HCT116 (cell line): ENCODE measurements around the gene FGF3.
A peak's percentile ranks its signal among the peaks of the same experiment; 100 is the strongest.

ENCODE experiments used
- CEBPB ChIP-seq: IDR thresholded peaks from 2 replicates; pipeline ENCODE4 v1.6.1; 2012; ENCODE audit warnings: low read depth
- EZH2 ChIP-seq: fragments of 200-600 bp; sonication (generic); IDR thresholded peaks from 2 replicates; pipeline ENCODE4 v1.6.1; 2017; ENCODE audit warnings: antibody characterized with exemption, mixed run types
- FOSL1 ChIP-seq: IDR thresholded peaks from 2 replicates; pipeline ENCODE4 v1.6.1; 2012; ENCODE audit warnings: low read depth
- JUND ChIP-seq: IDR thresholded peaks from 2 replicates; pipeline ENCODE4 v1.6.1; 2012
- POLR2AphosphoS5 ChIP-seq: IDR thresholded peaks from 2 replicates; pipeline ENCODE4 v1.6.1; 2011; ENCODE audit warnings: mild to moderate bottlenecking, low read depth, low read length, moderate library complexity
- RAD21 ChIP-seq: IDR thresholded peaks from 2 replicates; pipeline ENCODE4 v1.6.1; 2012; ENCODE audit warnings: low read depth, mild to moderate bottlenecking
- YY1 ChIP-seq: IDR thresholded peaks from 2 replicates; pipeline ENCODE4 v1.6.1; 2011; ENCODE audit warnings: low read length, low read depth, moderate library complexity, mild to moderate bottlenecking; ENCODE audit not compliant: insufficient replicate concordance; ENCODE audit errors: extremely low read depth
- TF ChIP-seq, protein P1 (sequence below), 3 experiments: fragments of 200-600 bp in 1 of 3; sonication (generic) in 1 of 3; IDR thresholded peaks in 2 of 3; conservative IDR thresholded peaks in 1 of 3; 2 replicates each; pipeline ENCODE4 v1.5.1; 2012 to 2017; ENCODE audit warnings: low read depth in 2 of 3, low read length in 2 of 3, antibody characterized with exemption in 1 of 3, borderline replicate concordance in 1 of 3, control low read depth in 1 of 3, mild to moderate bottlenecking in 1 of 3, mixed read lengths in 1 of 3, mixed run types in 1 of 3, moderate library complexity in 1 of 3; ENCODE audit not compliant: insufficient read depth in 1 of 3
- TF ChIP-seq, protein P2 (sequence below): IDR thresholded peaks from 2 replicates; pipeline ENCODE4 v1.6.1; 2012

DNA sequence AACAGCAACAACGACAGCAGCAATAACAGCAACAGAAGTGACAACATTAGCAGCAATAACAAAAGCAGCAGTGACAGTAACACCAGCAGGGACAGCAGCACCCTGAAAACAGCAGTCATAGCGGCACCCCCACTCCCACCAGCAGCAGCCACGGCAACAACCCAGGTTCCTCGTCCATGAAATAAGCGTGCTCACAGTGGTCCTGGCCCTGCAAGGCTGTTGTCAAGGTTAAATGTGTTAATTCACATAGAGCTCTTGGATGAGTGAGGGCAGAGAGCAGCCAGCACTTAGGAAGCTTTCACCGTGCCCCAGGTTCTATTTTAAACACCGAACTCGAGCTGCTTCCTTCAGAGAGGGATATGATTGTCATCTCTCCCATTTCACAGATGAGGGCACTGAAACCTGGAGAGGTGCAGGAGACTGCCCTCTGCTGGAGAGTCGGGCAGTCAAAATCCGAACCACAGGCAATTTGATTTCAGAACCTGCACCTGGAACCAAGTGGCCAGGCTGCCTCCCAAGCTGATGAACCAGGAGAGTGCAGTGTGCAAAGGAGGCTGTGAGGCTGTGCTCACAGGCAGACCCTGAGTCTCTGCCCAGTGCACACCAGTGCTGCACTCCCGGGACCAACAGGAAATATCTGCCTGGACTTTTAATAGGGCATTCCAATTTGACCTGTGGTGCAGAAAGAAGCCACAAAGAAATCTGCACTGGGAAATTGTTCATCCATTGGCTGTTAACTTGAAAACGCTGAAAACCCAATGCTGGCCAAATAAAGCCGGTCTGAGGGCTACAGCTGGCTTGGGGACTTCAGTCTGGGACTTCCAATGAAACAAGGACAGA is 22.9 kb upstream of the FGF3 start:
- no peak for TF ChIP-seq POLR2AphosphoS5
- no peak for TF ChIP-seq YY1
- TF ChIP-seq, protein P1, sequence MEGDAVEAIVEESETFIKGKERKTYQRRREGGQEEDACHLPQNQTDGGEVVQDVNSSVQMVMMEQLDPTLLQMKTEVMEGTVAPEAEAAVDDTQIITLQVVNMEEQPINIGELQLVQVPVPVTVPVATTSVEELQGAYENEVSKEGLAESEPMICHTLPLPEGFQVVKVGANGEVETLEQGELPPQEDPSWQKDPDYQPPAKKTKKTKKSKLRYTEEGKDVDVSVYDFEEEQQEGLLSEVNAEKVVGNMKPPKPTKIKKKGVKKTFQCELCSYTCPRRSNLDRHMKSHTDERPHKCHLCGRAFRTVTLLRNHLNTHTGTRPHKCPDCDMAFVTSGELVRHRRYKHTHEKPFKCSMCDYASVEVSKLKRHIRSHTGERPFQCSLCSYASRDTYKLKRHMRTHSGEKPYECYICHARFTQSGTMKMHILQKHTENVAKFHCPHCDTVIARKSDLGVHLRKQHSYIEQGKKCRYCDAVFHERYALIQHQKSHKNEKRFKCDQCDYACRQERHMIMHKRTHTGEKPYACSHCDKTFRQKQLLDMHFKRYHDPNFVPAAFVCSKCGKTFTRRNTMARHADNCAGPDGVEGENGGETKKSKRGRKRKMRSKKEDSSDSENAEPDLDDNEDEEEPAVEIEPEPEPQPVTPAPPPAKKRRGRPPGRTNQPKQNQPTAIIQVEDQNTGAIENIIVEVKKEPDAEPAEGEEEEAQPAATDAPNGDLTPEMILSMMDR (IDR thresholded peaks at IDR 0.05 in 2 of 3, conservative IDR thresholded peaks at IDR 0.05 in 1 of 3; ENCODE audit: borderline replicate concordance in 1 of 3, insufficient read depth in 1 of 3, low read depth in 2 of 3, low read length in 2 of 3), result peak; percentile 74 to 82 (median 79); a peak in 5 of 6 replicates
- no peak for TF ChIP-seq JUND
- peak; percentile 70 for TF ChIP-seq RAD21
- no peak for TF ChIP-seq CEBPB
- TF ChIP-seq, protein P2, sequence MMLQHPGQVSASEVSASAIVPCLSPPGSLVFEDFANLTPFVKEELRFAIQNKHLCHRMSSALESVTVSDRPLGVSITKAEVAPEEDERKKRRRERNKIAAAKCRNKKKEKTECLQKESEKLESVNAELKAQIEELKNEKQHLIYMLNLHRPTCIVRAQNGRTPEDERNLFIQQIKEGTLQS, result no peak
- no peak for TF ChIP-seq FOSL1
- no peak for TF ChIP-seq EZH2
